NCI-H82 (cell line): ENCODE results near the gene ARHGEF4.
"Not testable (repeated sequence)": the region's sequence is repeated elsewhere in the genome, so short reads cannot be mapped to it uniquely, and the experiment has no call there.

Experiments used
- DNase-seq: peaks from one replicate; lab custom pipeline; 2025; lab: John Stamatoyannopoulos, UW

Gene ARHGEF4

GRCh38 chr2:130976591-130977237 lies 140.0 kb downstream of the ARHGEF4 start:
- no peak for DNase-seq

- no peak for DNase-seq
Observed at GRCh38 chr2:130977461-130978050, 140.8 kb downstream of the ARHGEF4 start.

GRCh38 chr2:130981667-130982066 lies 145.0 kb downstream of the ARHGEF4 start:
- DNase-seq = no peak

- DNase-seq = no peak
Observed at GRCh38 chr2:130985206-130985780, 148.6 kb downstream of the ARHGEF4 start.

- no peak for DNase-seq
Observed at GRCh38 chr2:130985831-130986649, 149.3 kb downstream of the ARHGEF4 start.

- DNase-seq = no peak
Observed at GRCh38 chr2:130986890-130987493, 150.3 kb downstream of the ARHGEF4 start.

- peak; percentile 46 for DNase-seq
Observed at GRCh38 chr2:130987519-130988425, 151.1 kb downstream of the ARHGEF4 start.

- DNase-seq = not testable (repeated sequence)
Observed at GRCh38 chr2:130991446-130991845, 154.7 kb downstream of the ARHGEF4 start.

GRCh38 chr2:130992003-130992402 lies 155.3 kb downstream of the ARHGEF4 start:
- not testable (repeated sequence) for DNase-seq

- DNase-seq = no peak
Observed at GRCh38 chr2:130996691-130997090, 160.0 kb downstream of the ARHGEF4 start.

- no peak for DNase-seq
Observed at GRCh38 chr2:130997198-130997597, 160.5 kb downstream of the ARHGEF4 start.

- no peak for DNase-seq
Observed at GRCh38 chr2:130998561-130998960, 161.8 kb downstream of the ARHGEF4 start.

- DNase-seq = no peak
Observed at GRCh38 chr2:131004446-131005209, 167.9 kb downstream of the ARHGEF4 start.

GRCh38 chr2:131005216-131005935 lies 168.7 kb downstream of the ARHGEF4 start:
- no peak for DNase-seq

- no peak for DNase-seq
Observed at GRCh38 chr2:131006561-131006960, 169.8 kb downstream of the ARHGEF4 start.

GRCh38 chr2:131008967-131009366 lies 172.3 kb downstream of the ARHGEF4 start:
- no peak for DNase-seq

- no peak for DNase-seq
Observed at GRCh38 chr2:131009713-131010475, 173.2 kb downstream of the ARHGEF4 start.

- no peak for DNase-seq
Observed at GRCh38 chr2:131010566-131010965, 173.9 kb downstream of the ARHGEF4 start.

- peak; percentile 83 for DNase-seq
Observed at GRCh38 chr2:131011486-131011885, 174.8 kb downstream of the ARHGEF4 start.
